Measurements from ENCODE around the gene RBMS1. TPM values are rescaled to one million over a fixed set of nuclear protein-coding genes. Genes with fewer than 3 reads are reported as not detected.

Gene RBMS1
- total RNA-seq, 3 donors from 2014 or later (not counting 1 experiment from before 2014, with no cell fraction given), result 111 to 167 (median 132) TPM

- WGBS (ENCODE audit: insufficient coverage), result 65% methylated on average over 2 of the region's 5 CpGs
Observed at GRCh38 chr2:160402997-160403979, 90.3 kb downstream of the RBMS1 start.

GRCh38 chr2:160402501-160402900 is 91.1 kb downstream of the RBMS1 start:
- TF ChIP-seq, protein P1, sequence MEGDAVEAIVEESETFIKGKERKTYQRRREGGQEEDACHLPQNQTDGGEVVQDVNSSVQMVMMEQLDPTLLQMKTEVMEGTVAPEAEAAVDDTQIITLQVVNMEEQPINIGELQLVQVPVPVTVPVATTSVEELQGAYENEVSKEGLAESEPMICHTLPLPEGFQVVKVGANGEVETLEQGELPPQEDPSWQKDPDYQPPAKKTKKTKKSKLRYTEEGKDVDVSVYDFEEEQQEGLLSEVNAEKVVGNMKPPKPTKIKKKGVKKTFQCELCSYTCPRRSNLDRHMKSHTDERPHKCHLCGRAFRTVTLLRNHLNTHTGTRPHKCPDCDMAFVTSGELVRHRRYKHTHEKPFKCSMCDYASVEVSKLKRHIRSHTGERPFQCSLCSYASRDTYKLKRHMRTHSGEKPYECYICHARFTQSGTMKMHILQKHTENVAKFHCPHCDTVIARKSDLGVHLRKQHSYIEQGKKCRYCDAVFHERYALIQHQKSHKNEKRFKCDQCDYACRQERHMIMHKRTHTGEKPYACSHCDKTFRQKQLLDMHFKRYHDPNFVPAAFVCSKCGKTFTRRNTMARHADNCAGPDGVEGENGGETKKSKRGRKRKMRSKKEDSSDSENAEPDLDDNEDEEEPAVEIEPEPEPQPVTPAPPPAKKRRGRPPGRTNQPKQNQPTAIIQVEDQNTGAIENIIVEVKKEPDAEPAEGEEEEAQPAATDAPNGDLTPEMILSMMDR (IDR thresholded peaks at IDR 0.05), result no peak
- no CpG with 5 or more reads among the region's 1 CpG for WGBS (ENCODE audit: insufficient coverage)
- intact Hi-C loops (cut with micrococcal nuclease), result loop anchor here (10.0 kb wide), 1 partner anchor 48 kb away; no protein-coding TSS in a partner anchor
- peaks cover 33% of the 10 kb centered on the region for H3K4me1 ChIP-seq (ENCODE audit: control insufficient read depth, insufficient read depth, low read length)
- DNase-seq, result no peak
- peak overlapping the region; percentile 53 for H3K27ac ChIP-seq (ENCODE audit: low read length)
- no peaks in the 10 kb centered on the region for H3K9me3 Mint-ChIP-seq
- peak overlapping the region; percentile 87 for H3K4me3 Mint-ChIP-seq
- no peaks in the 10 kb centered on the region for H3K36me3 Mint-ChIP-seq
- no peaks in the 10 kb centered on the region for H3K27me3 Mint-ChIP-seq (ENCODE audit: low read depth in 2 of 2)
- no peak for ATAC-seq
- H3K4me3 ChIP-seq (ENCODE audit: low read length), result no peak overlapping the region
- H3K36me3 ChIP-seq (ENCODE audit: control insufficient read depth, insufficient read depth, low read length), result no peaks in the 10 kb centered on the region
- peak overlapping the region; percentile 94 to 98 for H3K27ac Mint-ChIP-seq
- H3K27me3 ChIP-seq (ENCODE audit: control insufficient read depth, insufficient read depth, low read length), result no peaks in the 10 kb centered on the region
- peaks cover 59 to 60% of the 10 kb centered on the region in 2 donors for H3K4me1 Mint-ChIP-seq
- no peaks in the 10 kb centered on the region for H3K9me3 ChIP-seq (ENCODE audit: control insufficient read depth, insufficient read depth, low read length)

More at GRCh38 chr2:160402997-160403979, 90.3 kb downstream of the RBMS1 start:
- ATAC-seq (no peak), DNase-seq (peak in 1 of 2 donors; percentile 30)
- TF ChIP-seq, protein P1 (IDR thresholded peaks at IDR 0.05), result no peak
- Histone ChIP-seq H3K27ac (ENCODE audit: low read length) (peak overlapping the region; percentile 57), H3K4me3 (ENCODE audit: low read length) (no peak overlapping the region), H3K9me3 (ENCODE audit: control insufficient read depth, insufficient read depth, low read length) (no peaks in the 10 kb centered on the region), H3K4me1 (ENCODE audit: control insufficient read depth, insufficient read depth, low read length) (peaks cover 36% of the 10 kb centered on the region), H3K27me3 (ENCODE audit: control insufficient read depth, insufficient read depth, low read length) (no peaks in the 10 kb centered on the region), H3K36me3 (ENCODE audit: control insufficient read depth, insufficient read depth, low read length) (no peaks in the 10 kb centered on the region)
- no peaks in the 10 kb centered on the region for H3K27me3 Mint-ChIP-seq (ENCODE audit: low read depth in 2 of 2)
- peaks cover 63 to 65% of the 10 kb centered on the region in 2 donors for H3K4me1 Mint-ChIP-seq
- H3K9me3 Mint-ChIP-seq, result no peaks in the 10 kb centered on the region
- no peaks in the 10 kb centered on the region for H3K36me3 Mint-ChIP-seq
- peak overlapping the region; percentile 94 to 98 for H3K27ac Mint-ChIP-seq
- H3K4me3 Mint-ChIP-seq, result peak overlapping the region; percentile 87
- intact Hi-C loops (cut with micrococcal nuclease), result loop anchor here (10.0 kb wide), 1 partner anchor 48 kb away; no protein-coding TSS in a partner anchor

DNA sequence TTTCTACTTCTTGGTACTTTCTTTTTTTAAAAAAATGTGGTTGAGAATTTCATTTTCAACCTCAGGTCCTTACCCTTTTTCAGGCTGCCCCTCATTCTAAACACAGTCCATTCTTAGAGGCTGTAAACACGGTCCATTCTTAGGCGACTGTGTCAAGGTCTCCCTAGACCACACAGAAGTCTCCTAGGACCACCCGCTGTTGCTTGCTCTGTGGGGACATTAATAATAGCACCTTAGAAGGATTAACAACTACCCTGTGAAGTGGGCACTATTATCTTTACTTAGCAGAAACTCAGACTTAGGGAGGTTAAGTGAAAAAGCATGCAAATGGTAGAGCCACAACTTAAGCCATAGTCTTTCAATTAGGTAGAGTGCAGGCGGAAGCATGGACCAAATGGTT is 91.7 kb downstream of the RBMS1 start:
- 65% methylated on average over 4 of the region's 4 CpGs for WGBS (ENCODE audit: insufficient coverage)
- H3K9me3 Mint-ChIP-seq, result no peaks in the 10 kb centered on the region
- Histone ChIP-seq H3K36me3 (ENCODE audit: control insufficient read depth, insufficient read depth, low read length) (no peaks in the 10 kb centered on the region), H3K9me3 (ENCODE audit: control insufficient read depth, insufficient read depth, low read length) (no peaks in the 10 kb centered on the region), H3K27me3 (ENCODE audit: control insufficient read depth, insufficient read depth, low read length) (no peaks in the 10 kb centered on the region), H3K4me3 (ENCODE audit: low read length) (no peak overlapping the region), H3K27ac (ENCODE audit: low read length) (peak overlapping the region; percentile 53), H3K4me1 (ENCODE audit: control insufficient read depth, insufficient read depth, low read length) (peaks cover 34% of the 10 kb centered on the region)
- no peaks in the 10 kb centered on the region for H3K27me3 Mint-ChIP-seq (ENCODE audit: low read depth in 2 of 2)
- TF ChIP-seq, protein P1 (IDR thresholded peaks at IDR 0.05), result no peak
- ATAC-seq (no peak), DNase-seq (no peak)
- no peaks in the 10 kb centered on the region for H3K36me3 Mint-ChIP-seq
- peak overlapping the region; percentile 51 for H3K4me3 Mint-ChIP-seq
- H3K27ac Mint-ChIP-seq, result peak overlapping the region; percentile 94 to 98
- peaks cover 58% of the 10 kb centered on the region in 2 donors for H3K4me1 Mint-ChIP-seq
- intact Hi-C loops (cut with micrococcal nuclease), result loop anchor here (10.0 kb wide), 1 partner anchor 47 kb away; no protein-coding TSS in a partner anchor
